Pancreas (tissue), 10 donors: ENCODE data around the gene OR1L8. TPM values are rescaled to one million over a fixed set of nuclear protein-coding genes. Genes with fewer than 3 reads are reported as not detected.
"Not testable (repeated sequence)": the region's sequence is repeated elsewhere in the genome, so short reads cannot be mapped to it uniquely, and the experiment has no call there.

Experiments used
- ATAC-seq, 4 donors: fragments of 200-7000 bp; cut with Tn5 transposase; one replicate each; pipeline versions ENCODE4 v1.8.0 to v1.9.1; 2020; ENCODE audit warnings: mild to moderate bottlenecking in 4 of 4, moderate library complexity in 4 of 4
- DNase-seq, 6 donors: peaks; one replicate each; pipeline ENCODE4 v3.0.0-alpha.2; 2020
- FAIRE-seq: peaks from 2 replicates; lab custom pipeline; 2012; peaks lifted over from hg19 to GRCh38; lab: Jason Lieb, UNC
- H3K27ac ChIP-seq, 4 donors: fragments of 200-600 bp; sonication (generic); 1 replicate in 3 of 4; 2 replicates in 1 of 4; pipeline versions ENCODE4 v1.5.0 to v1.8.0; 2020
- H3K27me3 ChIP-seq, 4 donors: fragments of 200-600 bp; one replicate each; pipeline ENCODE4 v1.8.0; 2021
- H3K36me3 ChIP-seq, 3 donors: fragments of 200-600 bp; sonication (generic) in 1 of 3; one replicate each; pipeline versions ENCODE4 v1.5.0 to v1.8.0; 2020 to 2021
- H3K4me1 ChIP-seq, 3 donors: fragments of 200-600 bp; one replicate each; pipeline ENCODE4 v1.8.0; 2021
- H3K4me3 ChIP-seq, 4 donors: fragments of 200-600 bp; sonication (generic) in 2 of 4; one replicate each; pipeline versions ENCODE4 v1.5.0 to v1.8.0; 2020 to 2021
- H3K9me3 ChIP-seq, 4 donors: fragments of 200-600 bp; one replicate each; pipeline ENCODE4 v1.8.0; 2021
- WGBS, 2 donors: extraction: QIAGEN DNeasy Blood & Tissue Kit; methylation state at CpG; one replicate each; pipeline ENCODE4 v1.1.7; 2013; 5-methylcytosine and 5-hydroxymethylcytosine counted together
- intact Hi-C, 3 donors: fragments of 100-400 bp; cut with DNase I; formaldehyde crosslinking; loops; one replicate each; pipeline versions ENCODE4 v1.11.1 to v1.14.2; 2022
- polyA plus RNA-seq, 2 donors: library from polyadenylated mRNA; stranded (reverse); fragments of 200-250 nt; gene quantifications; one replicate each; pipeline ENCODE4 v1.2.3, GENCODE V29; 2013
- total RNA-seq, 6 donors: library from RNA; stranded (reverse); fragmentation: NEBNext Ultra II Directional in 4 of 6; extraction: Animal tissue kit (Norgen Biotek cat#: 25700) in 4 of 6; gene quantifications; one replicate each; pipeline versions ENCODE4 v1.2.1 to v1.2.4, GENCODE V29; 2021 to 2023
- TF ChIP-seq, protein P1 (sequence below), 4 donors: fragments of 200-600 bp; sonication (generic) in 3 of 4; IDR thresholded peaks; one replicate each; pipeline versions ENCODE4 v1.5.0 to v1.8.0; 2021; ENCODE audit warnings: antibody characterized with exemption in 4 of 4
- donor health status: healthy with polysubstance abuse.
- donor health status: DM: no; HTN: no; CAD: no; lungs with moderate emphysema.
- donor health status: DM: no; HTN: no; CAD: no.
- donor health status: control.
- donor health status: control.
- donor health status: Bipolar disorder and iron deficiency.
- donor health status: DM: yes; HTN: yes; CAD: no.
- donor health status: DM: no; HTN: no; CAD: no.
- donor health status: DM: no; HTN: no; CAD: no.
- donor health status: DM: yes; HTN: yes; CAD: no.

Gene OR1L8
- total and polyA plus RNA-seq, 8 donors, result 0.05 to 0.09 TPM; not detected in 6

GRCh38 chr9:122538757-122539156 is 44.4 kb downstream of the OR1L8 start:
- H3K9me3 ChIP-seq, result no peaks in the 10 kb centered on the region
- no peaks in the 10 kb centered on the region for H3K4me1 ChIP-seq
- no peak overlapping the region for H3K27ac ChIP-seq
- DNase-seq (no peak), FAIRE-seq (no peak), ATAC-seq (no peak)
- H3K36me3 ChIP-seq, result no peaks in the 10 kb centered on the region
- no peaks in the 10 kb centered on the region for H3K27me3 ChIP-seq
- no peak overlapping the region for H3K4me3 ChIP-seq
- intact Hi-C loops, result no loop called here
- WGBS, 2 donors, result 35 to 42% methylated on average over 2 of the region's 2 CpGs
- TF ChIP-seq, protein P1, sequence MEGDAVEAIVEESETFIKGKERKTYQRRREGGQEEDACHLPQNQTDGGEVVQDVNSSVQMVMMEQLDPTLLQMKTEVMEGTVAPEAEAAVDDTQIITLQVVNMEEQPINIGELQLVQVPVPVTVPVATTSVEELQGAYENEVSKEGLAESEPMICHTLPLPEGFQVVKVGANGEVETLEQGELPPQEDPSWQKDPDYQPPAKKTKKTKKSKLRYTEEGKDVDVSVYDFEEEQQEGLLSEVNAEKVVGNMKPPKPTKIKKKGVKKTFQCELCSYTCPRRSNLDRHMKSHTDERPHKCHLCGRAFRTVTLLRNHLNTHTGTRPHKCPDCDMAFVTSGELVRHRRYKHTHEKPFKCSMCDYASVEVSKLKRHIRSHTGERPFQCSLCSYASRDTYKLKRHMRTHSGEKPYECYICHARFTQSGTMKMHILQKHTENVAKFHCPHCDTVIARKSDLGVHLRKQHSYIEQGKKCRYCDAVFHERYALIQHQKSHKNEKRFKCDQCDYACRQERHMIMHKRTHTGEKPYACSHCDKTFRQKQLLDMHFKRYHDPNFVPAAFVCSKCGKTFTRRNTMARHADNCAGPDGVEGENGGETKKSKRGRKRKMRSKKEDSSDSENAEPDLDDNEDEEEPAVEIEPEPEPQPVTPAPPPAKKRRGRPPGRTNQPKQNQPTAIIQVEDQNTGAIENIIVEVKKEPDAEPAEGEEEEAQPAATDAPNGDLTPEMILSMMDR (IDR thresholded peaks at IDR 0.05), result no peak

- H3K27me3 ChIP-seq, DNase-seq, intact Hi-C loops, H3K36me3 ChIP-seq, H3K27ac ChIP-seq, ATAC-seq, H3K4me1 ChIP-seq, FAIRE-seq, H3K9me3 ChIP-seq, H3K4me3 ChIP-seq: not testable (repeated sequence)
- 47 to 51% methylated on average over 7 of the region's 7 CpGs for WGBS, 2 donors
These were observed 46.1 kb downstream of the OR1L8 start for GRCh38 chr9:122537066-122537465.

- intact Hi-C loops, result no loop called here
- Histone ChIP-seq H3K27ac (no peak overlapping the region), H3K36me3 (no peaks in the 10 kb centered on the region), H3K4me1 (no peaks in the 10 kb centered on the region), H3K27me3 (no peaks in the 10 kb centered on the region), H3K9me3 (no peaks in the 10 kb centered on the region), H3K4me3 (no peak overlapping the region)
- no peak for DNase-seq
- FAIRE-seq, result no peak
- TF ChIP-seq, protein P1 (IDR thresholded peaks at IDR 0.05), result no peak
- no peak for ATAC-seq
- 90 to 96% methylated on average over 1 of the region's 1 CpG for WGBS, 2 donors
These were observed 47.0 kb downstream of the OR1L8 start for GRCh38 chr9:122536134-122536533.

GRCh38 chr9:122531157-122531556 is 52.0 kb downstream of the OR1L8 start:
- FAIRE-seq, intact Hi-C loops, H3K27me3 ChIP-seq, DNase-seq, ATAC-seq, H3K4me1 ChIP-seq, H3K4me3 ChIP-seq, H3K9me3 ChIP-seq, H3K27ac ChIP-seq, H3K36me3 ChIP-seq: not testable (repeated sequence)
- WGBS, 2 donors, result 37 to 42% methylated on average over 4 of the region's 4 CpGs

DNA sequence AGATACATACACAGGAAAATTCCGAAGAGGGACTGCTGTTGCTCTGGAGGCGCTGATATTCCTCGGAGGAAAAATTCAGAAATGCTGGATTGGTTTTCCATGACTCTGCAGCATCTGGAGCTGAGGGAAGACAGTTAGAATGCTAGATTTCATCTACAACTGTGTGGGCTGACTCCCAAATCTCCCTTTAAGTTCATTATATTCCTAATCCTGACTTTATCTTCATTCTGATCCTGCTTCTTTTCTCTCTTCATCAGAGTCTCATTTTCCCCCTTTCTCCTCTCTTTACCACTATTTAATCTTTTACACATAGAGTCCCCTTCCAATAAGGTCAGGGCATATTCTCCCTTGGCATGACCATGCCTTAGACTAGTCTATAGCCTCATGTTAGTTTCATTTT is 56.0 kb downstream of the OR1L8 start, which contains the start of gene OR1N1:
OR1N1 (minus strand) TSS at position 101 of the 400 bp plus-strand sequence; CDS start at position 101, 0 bp downstream.
- TF ChIP-seq, protein P1 (IDR thresholded peaks at IDR 0.05), result no peak

DNA sequence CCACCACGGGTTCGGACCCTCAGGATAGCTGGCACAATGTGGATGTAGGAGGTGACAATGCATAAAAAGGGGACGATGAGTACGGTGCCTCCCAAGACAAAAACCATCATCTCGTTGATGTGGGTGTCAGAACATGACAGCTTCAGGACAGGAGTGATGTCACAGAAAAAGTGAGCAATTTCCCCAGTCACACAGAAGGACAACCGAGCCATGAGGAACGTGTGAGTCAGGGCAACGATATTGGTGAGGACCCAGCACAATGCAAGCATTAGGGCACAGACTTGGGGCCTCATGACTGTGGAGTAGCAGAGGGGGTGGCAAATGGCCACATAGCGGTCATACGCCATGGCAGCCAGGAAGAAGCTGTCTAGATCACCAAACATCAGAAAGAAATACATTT is 56.6 kb downstream of the OR1L8 start:
- Histone ChIP-seq H3K36me3 (no peaks in the 10 kb centered on the region), H3K27me3 (peaks cover 0 to 4% (median 0%) of the 10 kb centered on the region in 4 donors), H3K9me3 (no peaks in the 10 kb centered on the region), H3K4me3 (no peak overlapping the region), H3K27ac (no peak overlapping the region), H3K4me1 (no peaks in the 10 kb centered on the region)
- TF ChIP-seq, protein P1 (IDR thresholded peaks at IDR 0.05), result no peak
- FAIRE-seq, result no peak
- no peak for ATAC-seq
- no peak for DNase-seq
- intact Hi-C loops, result no loop called here
- 64 to 72% methylated on average over 10 of the region's 10 CpGs for WGBS, 2 donors

More for the DNA sequence above, 56.0 kb downstream of the OR1L8 start, which contains the start of gene OR1N1:
- intact Hi-C loops, result no loop called here
- 78 to 80% methylated on average over 3 of the region's 3 CpGs for WGBS, 2 donors
- Histone ChIP-seq H3K4me1 (no peaks in the 10 kb centered on the region), H3K36me3 (no peaks in the 10 kb centered on the region), H3K27ac (no peak within 1 kb of the TSS), H3K4me3 (no peak within 1 kb of the TSS), H3K9me3 (no peaks in the 10 kb centered on the region), H3K27me3 (peaks cover 0 to 4% (median 0%) of the 10 kb centered on the region in 4 donors)
- ATAC-seq, result no peak
- FAIRE-seq, result no peak
- no peak for DNase-seq
